GM21528 (cell line): Measurements from ENCODE around the gene UBE3A.
A peak's percentile ranks its signal among the peaks of the same experiment; 100 is the strongest.
"Not testable (repeated sequence)": the region's sequence is repeated elsewhere in the genome, so short reads cannot be mapped to it uniquely, and the experiment has no call there.

Experiments used
- ATAC-seq: cut with Tn5 transposase; IDR thresholded peaks from one replicate; pipeline ENCODE4 v1.9.1; 2021; ENCODE audit warnings: mild to moderate bottlenecking, moderate library complexity; ENCODE audit not compliant: unreplicated experiment, low FRiP score

The UBE3A gene

GRCh38 chr15:25438601-25439368, at the start of gene UBE3A:
Gene UBE3A (minus strand): TSS chr15:25439024. CDS start chr15:25409107, 29,917 bp downstream.
- ATAC-seq: peak; percentile 90

GRCh38 chr15:25487226-25487884, 48.5 kb upstream of the UBE3A start:
- no peak for ATAC-seq

GRCh38 chr15:25486051-25486450, 47.2 kb upstream of the UBE3A start:
- ATAC-seq: no peak

- ATAC-seq: no peak
These were observed 42.5 kb upstream of the UBE3A start for GRCh38 chr15:25481208-25481859.

- ATAC-seq: no peak
These were observed 39.5 kb upstream of the UBE3A start for GRCh38 chr15:25478313-25478712.

GRCh38 chr15:25477816-25478215, 39.0 kb upstream of the UBE3A start:
- ATAC-seq: no peak

GRCh38 chr15:25474251-25474650, 35.4 kb upstream of the UBE3A start:
- no peak for ATAC-seq

- no peak for ATAC-seq
These were observed 31.4 kb upstream of the UBE3A start for GRCh38 chr15:25470230-25470629.

GRCh38 chr15:25469377-25469776, 30.6 kb upstream of the UBE3A start:
- no peak for ATAC-seq

- ATAC-seq: no peak
These were observed 29.8 kb upstream of the UBE3A start for GRCh38 chr15:25468611-25469010.

- ATAC-seq: no peak
These were observed 27.0 kb upstream of the UBE3A start for GRCh38 chr15:25465835-25466234.

- ATAC-seq: no peak
These were observed 26.0 kb upstream of the UBE3A start for GRCh38 chr15:25464784-25465183.

- no peak for ATAC-seq
These were observed 25.6 kb upstream of the UBE3A start for GRCh38 chr15:25464383-25464782.

- ATAC-seq: no peak
These were observed 17.4 kb upstream of the UBE3A start for GRCh38 chr15:25456196-25456595.

GRCh38 chr15:25455226-25455625, 16.4 kb upstream of the UBE3A start:
- ATAC-seq: no peak

- no peak for ATAC-seq
These were observed 15.9 kb upstream of the UBE3A start for GRCh38 chr15:25454771-25455170.

GRCh38 chr15:25453246-25453645, 14.4 kb upstream of the UBE3A start:
- ATAC-seq: not testable (repeated sequence)

- ATAC-seq: no peak
These were observed 12.7 kb upstream of the UBE3A start for GRCh38 chr15:25451501-25451900.

- ATAC-seq: no peak
These were observed 11.3 kb upstream of the UBE3A start for GRCh38 chr15:25450163-25450562.

- no peak for ATAC-seq
These were observed 7.3 kb upstream of the UBE3A start for GRCh38 chr15:25446076-25446475.

- no peak for ATAC-seq
These were observed 6.6 kb upstream of the UBE3A start for GRCh38 chr15:25445412-25445811.

- no peak for ATAC-seq
These were observed 2.3 kb upstream of the UBE3A start for GRCh38 chr15:25441111-25441510.
